NB4 (cell line): Measurements from ENCODE around the gene PPP3R1.

ENCODE experiments used
- POLR2A ChIP-seq: IDR thresholded peaks from 2 replicates; pipeline ENCODE4 v1.6.1; 2011; ENCODE audit warnings: mild to moderate bottlenecking; ENCODE audit not compliant: insufficient read length; ENCODE audit errors: extremely low read depth
- TF ChIP-seq, protein P1 (sequence below): IDR thresholded peaks from one replicate; pipeline ENCODE4 v1.5.1; 2012; ENCODE audit warnings: low read depth, low read length
- TF ChIP-seq, protein P2 (sequence below): IDR thresholded peaks from 2 replicates; pipeline ENCODE4 v1.6.1; 2011; ENCODE audit warnings: low read depth, low read length

GRCh38 chr2:68167186-68167585, 85.1 kb downstream of the PPP3R1 start:
- TF ChIP-seq POLR2A = no peak
- TF ChIP-seq, protein P1, sequence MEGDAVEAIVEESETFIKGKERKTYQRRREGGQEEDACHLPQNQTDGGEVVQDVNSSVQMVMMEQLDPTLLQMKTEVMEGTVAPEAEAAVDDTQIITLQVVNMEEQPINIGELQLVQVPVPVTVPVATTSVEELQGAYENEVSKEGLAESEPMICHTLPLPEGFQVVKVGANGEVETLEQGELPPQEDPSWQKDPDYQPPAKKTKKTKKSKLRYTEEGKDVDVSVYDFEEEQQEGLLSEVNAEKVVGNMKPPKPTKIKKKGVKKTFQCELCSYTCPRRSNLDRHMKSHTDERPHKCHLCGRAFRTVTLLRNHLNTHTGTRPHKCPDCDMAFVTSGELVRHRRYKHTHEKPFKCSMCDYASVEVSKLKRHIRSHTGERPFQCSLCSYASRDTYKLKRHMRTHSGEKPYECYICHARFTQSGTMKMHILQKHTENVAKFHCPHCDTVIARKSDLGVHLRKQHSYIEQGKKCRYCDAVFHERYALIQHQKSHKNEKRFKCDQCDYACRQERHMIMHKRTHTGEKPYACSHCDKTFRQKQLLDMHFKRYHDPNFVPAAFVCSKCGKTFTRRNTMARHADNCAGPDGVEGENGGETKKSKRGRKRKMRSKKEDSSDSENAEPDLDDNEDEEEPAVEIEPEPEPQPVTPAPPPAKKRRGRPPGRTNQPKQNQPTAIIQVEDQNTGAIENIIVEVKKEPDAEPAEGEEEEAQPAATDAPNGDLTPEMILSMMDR = no peak
- TF ChIP-seq, protein P2, sequence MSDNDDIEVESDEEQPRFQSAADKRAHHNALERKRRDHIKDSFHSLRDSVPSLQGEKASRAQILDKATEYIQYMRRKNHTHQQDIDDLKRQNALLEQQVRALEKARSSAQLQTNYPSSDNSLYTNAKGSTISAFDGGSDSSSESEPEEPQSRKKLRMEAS = no peak
